Activated T-helper 17 cell treated with anti-CD3 and anti-CD28 coated beads, Interleukin-2, amount 50 U/mL, for 72 hours (primary cell): ENCODE measurements around the gene LRRC56. TPM values are rescaled to one million over a fixed set of nuclear protein-coding genes. Genes with fewer than 3 reads are reported as not detected.

Experiments used
- ATAC-seq: fragments of 150-1000 bp; cut with Tn5 transposase; replicated peaks from 2 replicates; pipeline ENCODE4 v1.10.0; 2021; ENCODE audit warnings: mild to moderate bottlenecking, moderate library complexity
- H3K27ac Mint-ChIP-seq: one replicate; pipeline ENCODE4 v1.8.0; 2022; ENCODE audit warnings: mixed read lengths
- H3K27me3 Mint-ChIP-seq: one replicate; pipeline ENCODE4 v1.8.0; 2022; ENCODE audit warnings: mixed read lengths
- H3K36me3 Mint-ChIP-seq: one replicate; pipeline ENCODE4 v1.8.0; 2022; ENCODE audit warnings: low read depth, mild to moderate bottlenecking, mixed read lengths
- H3K4me1 Mint-ChIP-seq: one replicate; pipeline ENCODE4 v1.8.0; 2022; ENCODE audit warnings: mixed read lengths
- H3K4me3 Mint-ChIP-seq: one replicate; pipeline ENCODE4 v1.8.0; 2022; ENCODE audit warnings: mild to moderate bottlenecking, mixed read lengths
- H3K9me3 Mint-ChIP-seq: one replicate; pipeline ENCODE4 v1.8.0; 2022; ENCODE audit warnings: mixed read lengths
- total RNA-seq, 2 donors: library from RNA; stranded (reverse); gene quantifications; one replicate each; pipeline ENCODE4 v1.2.3, GENCODE V29; 2022

LRRC56 gene
- 1 to 10 TPM; 1.1 to 4.4 TPM for total RNA-seq

- Mint-ChIP-seq H3K4me1 (no peaks in the 10 kb centered on the region), H3K4me3 (peak within 1 kb of the TSS; percentile 85), H3K27me3 (no peaks in the 10 kb centered on the region), H3K9me3 (no peaks in the 10 kb centered on the region), H3K27ac (peak within 1 kb of the TSS; percentile 90), H3K36me3 (peaks cover 10% of the 10 kb centered on the region)
- ATAC-seq, result peak; percentile 46
Measured at GRCh38 chr11:536841-537621, at the start of gene LRRC56. Gene LRRC56, plus strand, starts transcription at chr11:537527. Its CDS starts 3,158 bp downstream, at chr11:540685.

- Mint-ChIP-seq H3K36me3 (no peaks in the 10 kb centered on the region), H3K27me3 (no peaks in the 10 kb centered on the region), H3K4me1 (no peaks in the 10 kb centered on the region), H3K4me3 (no peak overlapping the region), H3K27ac (no peak overlapping the region), H3K9me3 (no peaks in the 10 kb centered on the region)
- no peak for ATAC-seq
Measured at GRCh38 chr11:487571-488021, 49.7 kb upstream of the LRRC56 start.

GRCh38 chr11:488062-488461, 49.3 kb upstream of the LRRC56 start:
- Mint-ChIP-seq H3K4me3 (no peak overlapping the region), H3K27ac (no peak overlapping the region), H3K4me1 (no peaks in the 10 kb centered on the region), H3K36me3 (no peaks in the 10 kb centered on the region), H3K27me3 (no peaks in the 10 kb centered on the region), H3K9me3 (no peaks in the 10 kb centered on the region)
- no peak for ATAC-seq

GRCh38 chr11:488579-488978, 48.7 kb upstream of the LRRC56 start:
- no peaks in the 10 kb centered on the region for H3K9me3 Mint-ChIP-seq

GRCh38 chr11:488992-489391, 48.3 kb upstream of the LRRC56 start:
- Mint-ChIP-seq H3K36me3 (no peaks in the 10 kb centered on the region), H3K27me3 (no peaks in the 10 kb centered on the region), H3K4me3 (no peak overlapping the region), H3K4me1 (no peaks in the 10 kb centered on the region), H3K9me3 (no peaks in the 10 kb centered on the region), H3K27ac (no peak overlapping the region)
- ATAC-seq, result no peak

More at GRCh38 chr11:488579-488978, 48.7 kb upstream of the LRRC56 start:
- no peak for ATAC-seq
- Mint-ChIP-seq H3K27me3 (no peaks in the 10 kb centered on the region), H3K27ac (no peak overlapping the region), H3K36me3 (no peaks in the 10 kb centered on the region), H3K4me1 (no peaks in the 10 kb centered on the region), H3K4me3 (no peak overlapping the region)

- no peak for ATAC-seq
- no peaks in the 10 kb centered on the region for H3K9me3 Mint-ChIP-seq
- no peak overlapping the region for H3K27ac Mint-ChIP-seq
- H3K4me3 Mint-ChIP-seq, result no peak overlapping the region
- H3K36me3 Mint-ChIP-seq, result peaks cover 5% of the 10 kb centered on the region
- H3K27me3 Mint-ChIP-seq, result no peaks in the 10 kb centered on the region
- H3K4me1 Mint-ChIP-seq, result no peaks in the 10 kb centered on the region
Measured at GRCh38 chr11:489610-490185, 47.6 kb upstream of the LRRC56 start.

GRCh38 chr11:490186-490929, 47.0 kb upstream of the LRRC56 start:
- ATAC-seq, result no peak
- no peak overlapping the region for H3K4me3 Mint-ChIP-seq
- H3K36me3 Mint-ChIP-seq, result peaks cover 10% of the 10 kb centered on the region
- H3K9me3 Mint-ChIP-seq, result no peaks in the 10 kb centered on the region
- no peaks in the 10 kb centered on the region for H3K4me1 Mint-ChIP-seq
- H3K27me3 Mint-ChIP-seq, result no peaks in the 10 kb centered on the region
- H3K27ac Mint-ChIP-seq, result no peak overlapping the region

GRCh38 chr11:490930-491260, 46.4 kb upstream of the LRRC56 start:
- no peaks in the 10 kb centered on the region for H3K9me3 Mint-ChIP-seq
- no peak for ATAC-seq
- no peak overlapping the region for H3K4me3 Mint-ChIP-seq
- H3K27ac Mint-ChIP-seq, result no peak overlapping the region
- H3K4me1 Mint-ChIP-seq, result no peaks in the 10 kb centered on the region
- no peaks in the 10 kb centered on the region for H3K27me3 Mint-ChIP-seq
- H3K36me3 Mint-ChIP-seq, result peaks cover 16% of the 10 kb centered on the region

- no peaks in the 10 kb centered on the region for H3K9me3 Mint-ChIP-seq
- peaks cover 20% of the 10 kb centered on the region for H3K36me3 Mint-ChIP-seq
- H3K4me1 Mint-ChIP-seq, result no peaks in the 10 kb centered on the region
- ATAC-seq, result no peak
- H3K4me3 Mint-ChIP-seq, result no peak overlapping the region
- no peaks in the 10 kb centered on the region for H3K27me3 Mint-ChIP-seq
- no peak overlapping the region for H3K27ac Mint-ChIP-seq
Measured at GRCh38 chr11:491358-491757, 46.0 kb upstream of the LRRC56 start.

GRCh38 chr11:492427-493226, 44.7 kb upstream of the LRRC56 start:
- ATAC-seq, result no peak
- Mint-ChIP-seq H3K4me1 (peaks cover 4% of the 10 kb centered on the region), H3K27me3 (no peaks in the 10 kb centered on the region), H3K4me3 (no peak overlapping the region), H3K27ac (no peak overlapping the region), H3K36me3 (peaks cover 33% of the 10 kb centered on the region), H3K9me3 (no peaks in the 10 kb centered on the region)

- no peak overlapping the region for H3K27ac Mint-ChIP-seq
- H3K27me3 Mint-ChIP-seq, result no peaks in the 10 kb centered on the region
- peaks cover 5% of the 10 kb centered on the region for H3K4me1 Mint-ChIP-seq
- ATAC-seq, result no peak
- H3K9me3 Mint-ChIP-seq, result no peaks in the 10 kb centered on the region
- peaks cover 53% of the 10 kb centered on the region for H3K36me3 Mint-ChIP-seq
- no peak overlapping the region for H3K4me3 Mint-ChIP-seq
Measured at GRCh38 chr11:494761-495536, 42.4 kb upstream of the LRRC56 start.

GRCh38 chr11:495537-495931, 41.8 kb upstream of the LRRC56 start:
- ATAC-seq, result no peak
- H3K9me3 Mint-ChIP-seq, result no peaks in the 10 kb centered on the region
- no peak overlapping the region for H3K4me3 Mint-ChIP-seq
- peaks cover 5% of the 10 kb centered on the region for H3K4me1 Mint-ChIP-seq
- peaks cover 58% of the 10 kb centered on the region for H3K36me3 Mint-ChIP-seq
- H3K27me3 Mint-ChIP-seq, result no peaks in the 10 kb centered on the region
- no peak overlapping the region for H3K27ac Mint-ChIP-seq

GRCh38 chr11:496834-497564, 40.3 kb upstream of the LRRC56 start:
- Mint-ChIP-seq H3K4me1 (peaks cover 5% of the 10 kb centered on the region), H3K27ac (no peak overlapping the region), H3K4me3 (no peak overlapping the region), H3K27me3 (no peaks in the 10 kb centered on the region), H3K9me3 (no peaks in the 10 kb centered on the region), H3K36me3 (peaks cover 73% of the 10 kb centered on the region)
- no peak for ATAC-seq
